Activated CD4-positive, CD25-positive, alpha-beta regulatory T cell treated with anti-CD3 and anti-CD28 coated beads, Interleukin-2, amount 50 U/mL, for 16 hours (primary cell): ENCODE results near the gene C19orf38.

ENCODE experiments used
- DNase-seq: peaks from one replicate; pipeline ENCODE4 v3.0.0-alpha.2; 2020; ENCODE audit warnings: low read depth, low spot score

C19orf38 gene, protein sequence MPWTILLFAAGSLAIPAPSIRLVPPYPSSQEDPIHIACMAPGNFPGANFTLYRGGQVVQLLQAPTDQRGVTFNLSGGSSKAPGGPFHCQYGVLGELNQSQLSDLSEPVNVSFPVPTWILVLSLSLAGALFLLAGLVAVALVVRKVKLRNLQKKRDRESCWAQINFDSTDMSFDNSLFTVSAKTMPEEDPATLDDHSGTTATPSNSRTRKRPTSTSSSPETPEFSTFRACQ

GRCh38 chr19:10848230-10848856, at the start of gene C19orf38:
Gene C19orf38, plus strand, starts transcription at chr19:10848415. Its CDS starts 94 bp downstream, at chr19:10848509.
- no peak for DNase-seq

GRCh38 chr19:10800488-10800887, 47.7 kb upstream of the C19orf38 start:
- no peak for DNase-seq

- DNase-seq: no peak
Observed at GRCh38 chr19:10802479-10802878, 45.7 kb upstream of the C19orf38 start.

GRCh38 chr19:10803252-10803651, 45.0 kb upstream of the C19orf38 start:
- DNase-seq: no peak

DNA sequence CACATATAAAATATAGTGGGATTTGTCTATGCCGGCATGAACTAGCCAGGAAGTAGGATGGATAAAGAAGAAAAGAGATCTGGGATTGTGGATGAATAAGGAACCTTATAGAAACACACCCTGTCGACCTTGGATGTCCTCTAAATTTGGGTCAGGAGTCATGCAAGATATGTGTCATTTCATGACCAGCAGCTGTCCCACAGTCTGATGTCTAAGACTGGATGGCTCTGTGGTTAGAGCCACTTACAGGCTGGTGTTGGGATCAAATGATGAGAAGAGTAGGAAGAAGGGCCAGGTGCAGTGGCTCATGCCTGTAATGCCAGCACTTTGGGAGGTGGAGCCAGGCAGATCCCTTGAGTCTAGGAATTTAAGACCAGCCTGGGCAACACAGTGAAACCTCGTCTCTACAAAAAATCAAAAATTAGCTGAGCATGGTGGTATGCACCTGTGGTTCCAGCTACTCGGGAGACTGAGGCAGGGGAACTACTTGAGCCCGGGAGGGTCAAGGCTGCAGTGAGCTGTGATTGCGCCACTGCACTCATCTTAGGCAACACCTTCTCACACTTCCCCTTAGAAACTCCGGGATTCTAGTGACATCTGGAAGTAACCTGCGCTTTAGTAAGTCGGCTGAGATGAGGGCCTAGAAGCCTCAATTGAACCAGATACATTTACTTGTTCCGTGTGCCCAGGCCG, 43.0 kb upstream of the C19orf38 start:
- DNase-seq: no peak

GRCh38 chr19:10805758-10806247, 42.4 kb upstream of the C19orf38 start:
- DNase-seq: no peak

DNA sequence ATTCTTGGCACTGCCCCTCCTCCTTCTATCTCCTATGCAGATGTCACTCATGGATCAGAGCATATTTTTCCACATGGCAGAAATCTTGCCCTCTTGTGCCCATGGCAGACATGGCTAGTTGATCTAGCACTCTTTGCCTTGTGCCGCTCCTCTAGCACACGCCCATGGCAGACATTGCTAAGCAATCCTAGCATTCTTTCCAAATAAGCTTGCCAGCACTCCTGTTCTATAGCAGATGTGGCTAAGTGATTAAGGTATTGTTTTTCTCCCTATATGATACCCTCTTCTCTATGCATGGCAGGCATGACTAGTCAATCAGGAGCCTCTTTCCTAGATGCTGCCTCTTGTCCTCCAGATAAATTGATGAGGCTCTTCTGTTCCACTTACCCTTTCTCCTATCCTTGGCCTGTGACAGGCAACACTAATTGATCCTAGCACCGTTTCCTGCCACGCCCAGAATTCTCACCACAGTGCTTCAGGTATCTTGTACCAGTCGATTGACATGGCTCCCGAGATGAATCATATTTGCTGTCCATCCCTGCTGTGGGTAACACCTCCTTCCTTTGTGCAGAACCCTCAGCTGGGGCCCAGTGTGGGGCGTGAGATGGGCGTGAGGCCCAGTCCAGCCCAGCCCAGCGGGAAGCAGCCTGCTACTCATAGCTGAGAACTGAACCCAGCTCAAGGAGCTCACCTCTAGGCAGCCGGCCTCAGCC, 39.1 kb upstream of the C19orf38 start:
- DNase-seq: no peak

DNA sequence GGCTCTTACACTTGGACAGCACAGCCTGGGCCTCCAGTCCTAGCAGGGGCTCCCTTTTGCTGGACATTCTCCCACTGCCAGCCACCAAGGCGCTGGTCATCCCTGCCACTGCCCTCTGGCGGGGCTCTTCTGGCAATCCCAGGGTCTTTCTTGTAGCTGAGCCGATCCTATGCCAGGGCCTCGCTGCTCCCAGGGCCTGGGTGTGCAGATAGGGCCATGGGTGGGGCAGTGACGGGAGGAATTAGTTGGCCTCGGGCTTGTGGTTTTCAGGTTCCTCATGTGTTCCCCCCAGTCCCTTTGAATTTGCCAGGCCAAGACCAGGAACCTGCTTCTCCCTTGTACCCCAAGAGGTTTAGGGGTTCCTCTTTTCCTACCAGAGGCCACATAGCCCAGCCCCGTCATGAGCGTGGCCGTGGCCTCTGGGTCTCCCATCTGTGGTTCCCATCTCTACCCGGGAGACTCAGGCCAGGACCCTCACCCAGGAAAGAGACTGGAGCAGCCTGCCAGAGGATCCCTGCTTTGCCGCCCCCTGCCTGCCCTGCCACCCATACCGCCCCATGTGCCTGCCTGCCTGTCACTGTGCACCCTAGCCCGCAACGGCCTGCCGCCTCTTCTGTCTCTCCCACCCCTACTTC, 38.4 kb upstream of the C19orf38 start:
- DNase-seq: no peak

- no peak for DNase-seq
Observed at GRCh38 chr19:10811391-10812111, 36.7 kb upstream of the C19orf38 start.

DNA sequence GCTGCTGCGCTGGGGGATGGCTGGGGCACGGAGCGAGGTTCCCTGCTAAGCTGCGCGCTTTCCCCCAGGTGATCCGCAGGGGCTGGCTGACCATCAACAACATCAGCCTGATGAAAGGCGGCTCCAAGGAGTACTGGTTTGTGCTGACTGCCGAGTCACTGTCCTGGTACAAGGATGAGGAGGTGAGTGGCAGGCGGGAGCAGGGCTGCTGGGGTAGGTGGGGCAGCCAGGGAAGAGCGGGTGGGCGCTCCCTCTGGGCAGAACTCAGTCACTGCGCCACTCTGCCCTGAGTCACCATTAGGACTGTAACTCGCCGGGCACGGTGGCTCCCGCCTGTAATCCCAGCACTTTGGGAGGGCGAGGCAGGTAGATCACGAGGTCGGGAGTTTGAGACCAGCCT, 36.0 kb upstream of the C19orf38 start:
- DNase-seq: no peak

GRCh38 chr19:10812902-10813404, 35.3 kb upstream of the C19orf38 start:
- no peak for DNase-seq

DNA sequence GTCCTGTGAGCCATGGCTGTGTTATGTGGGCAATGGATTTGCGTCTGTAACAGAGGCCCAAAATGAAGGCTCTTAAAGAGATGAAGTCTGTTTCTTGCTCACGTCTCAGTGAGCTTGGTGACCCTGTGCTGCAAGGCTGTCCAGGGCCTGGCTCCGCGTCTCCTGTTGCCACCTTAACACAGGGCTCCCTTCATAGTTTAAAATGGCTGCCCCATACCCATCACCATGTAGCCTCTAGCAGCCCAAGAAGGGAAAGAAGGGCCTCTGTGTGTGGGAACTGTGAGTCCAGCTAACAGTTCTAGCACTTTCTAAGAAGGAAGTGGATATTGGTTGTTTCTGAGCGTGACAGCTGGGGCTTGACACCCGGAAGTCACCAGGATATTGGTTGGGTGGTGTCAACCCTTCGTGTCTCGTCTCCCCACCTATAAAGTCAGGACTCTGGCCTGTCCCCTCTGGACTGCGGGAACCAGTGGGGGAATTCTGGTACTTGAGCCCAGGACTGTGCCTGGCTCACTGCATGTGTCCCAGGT, 33.1 kb upstream of the C19orf38 start:
- no peak for DNase-seq

DNA sequence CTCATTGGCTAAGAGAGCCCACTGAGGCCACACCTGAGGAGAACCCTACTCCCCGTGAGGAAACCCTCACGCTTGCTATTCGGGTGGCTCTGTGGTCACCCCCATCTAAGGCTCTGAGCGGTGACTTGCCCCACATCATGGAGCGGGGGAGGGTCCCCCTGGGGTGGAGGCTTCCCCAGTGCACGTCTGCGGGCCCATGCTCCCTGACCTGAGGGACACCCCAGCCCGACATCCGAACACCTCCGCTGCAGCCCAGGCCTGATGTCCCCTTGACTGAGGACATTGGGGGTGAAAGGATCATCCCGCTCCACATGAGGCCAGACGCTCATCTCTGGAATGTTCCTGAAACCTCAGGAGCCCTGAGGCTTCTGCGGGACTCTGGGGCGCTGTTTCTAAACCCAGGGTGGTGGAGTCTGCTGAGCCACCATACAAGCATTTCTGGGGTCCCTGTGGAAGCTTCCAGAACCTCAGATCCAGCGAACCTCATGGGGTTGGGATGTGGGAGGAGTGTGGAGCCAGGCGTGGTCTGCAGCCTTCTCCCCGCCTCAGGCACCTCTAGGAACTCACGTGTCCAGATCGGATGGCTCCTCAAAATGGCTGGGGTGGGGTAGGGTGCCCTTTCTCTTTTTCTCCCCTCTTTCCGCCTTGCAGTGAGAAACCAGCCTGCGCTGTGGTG, 32.1 kb upstream of the C19orf38 start:
- no peak for DNase-seq

DNA sequence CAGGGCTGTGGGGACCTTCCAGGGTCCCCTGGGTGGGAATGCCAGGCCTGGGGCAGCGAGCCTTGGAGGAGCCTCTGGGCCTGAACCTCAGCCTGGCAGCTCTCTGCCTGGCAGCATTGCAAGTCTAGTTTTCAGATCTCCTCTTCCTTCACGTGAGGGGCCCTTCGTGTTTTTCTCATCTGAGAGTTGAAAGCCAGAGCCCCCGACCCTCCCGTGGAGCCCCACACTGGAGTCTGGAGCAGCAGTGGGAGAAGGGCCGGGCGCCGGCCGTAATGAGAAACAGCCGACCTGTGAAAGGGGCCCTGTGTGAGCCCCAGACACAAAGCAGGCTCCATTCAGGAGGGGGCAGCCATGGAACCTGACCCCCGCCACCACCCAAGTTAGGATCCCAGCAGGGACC, 31.5 kb upstream of the C19orf38 start:
- no peak for DNase-seq

DNA sequence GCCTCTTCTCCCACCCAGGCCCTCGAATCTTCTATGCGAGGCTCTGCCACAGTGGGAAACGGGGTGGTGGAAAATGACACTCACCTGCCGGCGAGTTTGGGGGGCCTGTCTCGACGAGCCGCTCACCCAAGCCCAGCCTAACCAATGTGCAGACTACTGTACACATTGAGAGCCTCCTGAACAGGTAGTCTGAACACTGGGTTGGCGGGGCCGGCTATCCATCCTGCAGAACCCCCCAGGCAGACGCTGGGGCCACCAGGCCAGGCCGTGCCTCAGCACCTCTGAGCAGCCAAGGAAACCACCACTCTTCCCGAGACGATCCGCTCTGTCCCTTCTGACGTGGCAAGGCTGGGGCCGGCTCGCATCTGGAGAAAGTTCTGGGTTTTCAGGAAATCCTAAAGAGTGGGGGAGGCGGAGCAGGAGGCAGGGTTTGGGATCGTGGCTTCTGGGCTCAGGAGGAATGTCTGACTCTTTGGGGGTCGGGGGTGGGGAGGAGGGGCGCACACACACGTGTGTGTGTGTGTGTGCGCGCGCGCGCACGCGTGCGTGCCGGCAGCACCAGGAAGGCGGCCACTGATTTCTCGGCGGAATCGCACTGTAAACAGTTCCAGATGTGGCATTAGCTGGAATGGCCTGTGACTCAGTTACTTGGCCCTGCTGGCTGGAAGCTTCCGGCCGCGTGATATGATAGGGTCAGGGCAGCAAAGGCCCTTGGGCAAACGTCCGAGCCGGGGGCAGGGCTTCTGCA, 30.8 kb upstream of the C19orf38 start:
- DNase-seq: no peak

GRCh38 chr19:10818301-10819123, 29.7 kb upstream of the C19orf38 start:
- DNase-seq: no peak

GRCh38 chr19:10819124-10820060, 28.8 kb upstream of the C19orf38 start:
- no peak for DNase-seq
